Cardiac fibroblast (primary cell): ENCODE results near the gene CFAP298.
A peak's percentile ranks its signal among the peaks of the same experiment; 100 is the strongest.

Experiments used
- DNase-seq, 2 donors: peaks; one replicate each; pipeline versions ENCODE4 v3.0.0 to v3.0.0-alpha.2; 2010; ENCODE audit warnings: low read depth in 2 of 2
- H3K4me3 ChIP-seq, 2 donors: replicated peaks in 1 of 2; 1 replicate in 1 of 2; 2 replicates in 1 of 2; pipeline ENCODE4 v1.5.1; 2011; ENCODE audit warnings: low read depth in 2 of 2, low read length in 2 of 2, mild to moderate bottlenecking in 2 of 2, moderate library complexity in 1 of 2
- TF ChIP-seq, protein P1 (sequence below): IDR thresholded peaks from one replicate; pipeline ENCODE4 v1.5.1; 2011; ENCODE audit warnings: low read depth, mild to moderate bottlenecking, low read length, inconsistent platforms

Gene CFAP298

GRCh38 chr21:32585970-32586369 is 26.2 kb downstream of the CFAP298 start:
- DNase-seq = no peak
- TF ChIP-seq, protein P1, sequence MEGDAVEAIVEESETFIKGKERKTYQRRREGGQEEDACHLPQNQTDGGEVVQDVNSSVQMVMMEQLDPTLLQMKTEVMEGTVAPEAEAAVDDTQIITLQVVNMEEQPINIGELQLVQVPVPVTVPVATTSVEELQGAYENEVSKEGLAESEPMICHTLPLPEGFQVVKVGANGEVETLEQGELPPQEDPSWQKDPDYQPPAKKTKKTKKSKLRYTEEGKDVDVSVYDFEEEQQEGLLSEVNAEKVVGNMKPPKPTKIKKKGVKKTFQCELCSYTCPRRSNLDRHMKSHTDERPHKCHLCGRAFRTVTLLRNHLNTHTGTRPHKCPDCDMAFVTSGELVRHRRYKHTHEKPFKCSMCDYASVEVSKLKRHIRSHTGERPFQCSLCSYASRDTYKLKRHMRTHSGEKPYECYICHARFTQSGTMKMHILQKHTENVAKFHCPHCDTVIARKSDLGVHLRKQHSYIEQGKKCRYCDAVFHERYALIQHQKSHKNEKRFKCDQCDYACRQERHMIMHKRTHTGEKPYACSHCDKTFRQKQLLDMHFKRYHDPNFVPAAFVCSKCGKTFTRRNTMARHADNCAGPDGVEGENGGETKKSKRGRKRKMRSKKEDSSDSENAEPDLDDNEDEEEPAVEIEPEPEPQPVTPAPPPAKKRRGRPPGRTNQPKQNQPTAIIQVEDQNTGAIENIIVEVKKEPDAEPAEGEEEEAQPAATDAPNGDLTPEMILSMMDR = no peak
- no peak overlapping the region for H3K4me3 ChIP-seq

DNA sequence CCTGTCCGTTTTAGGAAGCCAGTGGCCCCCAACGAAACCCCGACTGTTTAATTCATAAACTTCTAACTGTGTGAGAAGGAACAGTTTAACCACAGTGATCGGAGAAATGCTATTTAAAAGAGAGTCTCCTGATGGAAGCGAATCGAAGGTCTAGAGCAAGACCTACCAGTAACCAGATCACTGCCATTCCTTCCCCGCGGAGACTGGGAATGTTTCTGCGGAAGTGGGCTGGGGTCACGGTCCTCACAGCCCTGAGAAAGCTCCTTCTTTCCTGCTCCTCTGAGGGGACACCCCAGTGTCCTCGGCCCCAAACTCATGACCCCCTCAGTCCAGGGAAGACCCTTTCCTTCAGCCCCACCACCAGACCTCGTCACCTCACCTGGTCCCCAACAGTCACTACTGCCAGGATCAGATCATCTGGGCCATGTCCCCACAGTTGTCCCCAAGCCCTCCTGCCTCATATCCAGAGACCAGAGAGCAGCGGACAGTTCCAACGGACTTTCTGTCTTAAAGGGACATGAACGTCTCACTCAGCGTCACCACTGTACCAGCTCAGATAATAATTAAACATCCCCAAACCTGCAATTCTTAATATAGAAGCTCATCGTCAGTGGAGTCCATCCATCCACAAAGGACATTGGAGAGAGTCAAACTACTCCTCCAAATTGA is 27.0 kb downstream of the CFAP298 start, which contains the start of gene TCP10L:
Gene TCP10L (minus strand): TSS at position 482 of the 669 bp plus-strand sequence. CDS start 1,219 bp downstream, outside the sequence.
- TF ChIP-seq, protein P1 = no peak
- no peak within 1 kb of the TSS for H3K4me3 ChIP-seq

GRCh38 chr21:32584472-32584871 is 27.7 kb downstream of the CFAP298 start:
- DNase-seq = no peak
- no peak overlapping the region for H3K4me3 ChIP-seq
- TF ChIP-seq, protein P1 = no peak

More for the DNA sequence above, 27.0 kb downstream of the CFAP298 start, which contains the start of gene TCP10L:
- no peak for DNase-seq

DNA sequence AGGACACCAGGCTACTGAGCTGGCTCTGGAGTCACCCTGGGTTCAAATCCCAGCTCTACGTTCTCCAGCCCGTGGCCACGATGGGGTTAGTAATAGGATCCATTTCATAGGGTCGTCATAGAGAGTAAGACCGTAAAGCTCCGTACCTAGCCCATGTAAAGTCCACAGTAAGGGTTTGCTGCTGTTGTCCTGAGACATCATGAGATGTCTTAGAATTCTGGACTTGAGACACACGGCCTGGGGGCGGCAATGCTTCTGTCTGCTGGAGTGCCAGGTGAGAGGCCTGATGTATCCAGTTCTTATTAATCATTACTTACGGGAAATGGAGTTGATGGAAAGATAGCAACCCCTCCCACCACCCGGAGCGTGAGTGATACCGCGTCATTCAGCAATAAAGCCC is 30.4 kb downstream of the CFAP298 start:
- DNase-seq = no peak
- H3K4me3 ChIP-seq = no peak overlapping the region
- TF ChIP-seq, protein P1 = no peak

GRCh38 chr21:32580949-32581348 is 31.2 kb downstream of the CFAP298 start:
- no peak for DNase-seq
- no peak overlapping the region for H3K4me3 ChIP-seq
- TF ChIP-seq, protein P1 = no peak

DNA sequence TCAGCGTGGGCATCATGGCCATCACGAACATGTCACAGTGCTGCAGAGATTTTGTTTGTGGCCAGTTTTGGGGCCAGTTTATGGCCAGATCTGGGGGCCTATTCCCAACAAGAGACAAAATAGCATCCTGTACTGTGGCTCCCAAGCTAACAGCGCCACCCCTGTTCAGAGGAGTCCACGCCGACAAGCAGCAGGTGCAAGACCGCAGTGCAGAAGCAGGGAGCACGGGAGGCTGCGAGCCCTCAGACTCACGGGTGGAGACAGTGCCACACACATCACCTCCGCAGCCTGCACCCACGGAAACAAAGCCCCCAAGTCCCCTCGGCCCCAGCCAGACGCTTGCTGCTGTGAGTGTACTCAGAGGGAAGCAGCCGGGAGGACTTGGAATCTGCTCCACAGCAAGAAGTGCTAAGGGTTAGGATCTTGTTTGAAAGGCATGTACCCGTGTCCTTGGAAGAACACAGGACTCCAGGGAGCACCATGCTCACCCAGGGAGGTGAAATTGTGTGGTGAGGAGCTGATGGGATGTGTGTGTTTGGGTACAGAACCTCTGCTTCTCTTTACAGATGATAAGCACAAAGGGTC is 34.0 kb downstream of the CFAP298 start:
- DNase-seq = peak; percentile 17 to 25
- TF ChIP-seq, protein P1 = peak; percentile 49
- H3K4me3 ChIP-seq = no peak overlapping the region
